DMS114 treated with DMSO at 0.1 percent for 48 hours (cell line): ENCODE results near the gene AGBL4.
A peak's percentile ranks its signal among the peaks of the same experiment; 100 is the strongest.

Experiments
- DNase-seq: peaks from one replicate; lab custom pipeline; 2025; ENCODE audit not compliant: unreplicated experiment; lab: John Stamatoyannopoulos, UW

AGBL4 gene

GRCh38 chr1:48693674-48694320 lies 1330.0 kb downstream of the AGBL4 start:
- no peak for DNase-seq

- no peak for DNase-seq
Measured at GRCh38 chr1:48693180-48693579, 1330.6 kb downstream of the AGBL4 start.

GRCh38 chr1:48692235-48692634 lies 1331.5 kb downstream of the AGBL4 start:
- no peak for DNase-seq

GRCh38 chr1:48691429-48692001 lies 1332.2 kb downstream of the AGBL4 start:
- DNase-seq = no peak

- DNase-seq = peak; percentile 37
Measured at GRCh38 chr1:48688102-48688760, 1335.5 kb downstream of the AGBL4 start.

- no peak for DNase-seq
Measured at GRCh38 chr1:48687282-48688045, 1336.3 kb downstream of the AGBL4 start.

- no peak for DNase-seq
Measured at GRCh38 chr1:48686159-48686558, 1337.6 kb downstream of the AGBL4 start.

- DNase-seq = no peak
Measured at GRCh38 chr1:48684381-48684780, 1339.4 kb downstream of the AGBL4 start.

DNA sequence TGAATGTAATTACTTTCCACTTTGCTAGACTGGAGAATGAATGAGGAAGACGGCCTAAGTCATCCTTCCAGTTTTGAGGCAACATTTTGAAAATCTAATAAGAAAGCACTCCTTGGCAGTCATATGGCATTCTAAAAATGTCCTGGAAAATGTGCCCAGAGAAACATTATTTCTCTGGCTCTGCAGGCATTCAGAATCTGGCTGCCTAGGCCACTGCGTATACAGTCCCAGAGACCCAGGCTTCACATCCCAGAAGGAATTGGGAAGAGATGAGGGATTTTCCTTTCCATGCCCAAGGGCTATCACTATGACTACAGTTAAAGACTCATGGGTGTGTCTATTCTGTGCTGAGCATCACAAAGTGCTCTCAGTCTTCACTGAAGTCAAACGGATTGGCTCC lies 1339.9 kb downstream of the AGBL4 start:
- no peak for DNase-seq

- no peak for DNase-seq
Measured at GRCh38 chr1:48681476-48682305, 1342.1 kb downstream of the AGBL4 start.

DNA sequence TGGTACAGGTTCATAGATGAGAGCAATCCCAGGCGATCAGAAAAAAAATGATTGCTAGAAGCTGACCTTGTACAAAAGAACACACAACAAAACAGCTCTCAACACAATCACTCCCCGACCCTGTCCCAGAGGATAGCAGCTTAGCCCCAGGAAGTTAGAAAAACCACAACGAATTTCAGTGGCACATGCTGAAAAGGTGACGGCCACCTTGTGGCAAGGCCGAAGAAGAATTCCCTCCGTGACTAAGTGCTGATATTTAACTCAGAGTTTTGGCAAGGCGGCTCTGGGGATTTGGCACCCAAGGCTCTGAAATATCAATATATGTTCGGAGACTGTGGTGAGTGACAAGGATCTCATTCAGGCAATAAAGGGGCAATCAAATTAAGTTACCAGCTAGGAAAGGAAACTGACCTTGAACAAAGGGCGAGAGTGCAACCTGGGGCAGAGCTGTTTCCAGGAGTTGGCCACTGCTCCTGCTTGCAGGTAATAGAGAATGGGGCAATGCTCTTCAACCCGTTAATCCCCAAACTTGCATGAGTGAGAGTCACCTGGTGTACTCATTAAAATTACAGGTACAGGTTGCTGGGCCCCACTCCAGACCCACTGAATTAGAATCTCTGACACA lies 1343.2 kb downstream of the AGBL4 start:
- DNase-seq = no peak

DNA sequence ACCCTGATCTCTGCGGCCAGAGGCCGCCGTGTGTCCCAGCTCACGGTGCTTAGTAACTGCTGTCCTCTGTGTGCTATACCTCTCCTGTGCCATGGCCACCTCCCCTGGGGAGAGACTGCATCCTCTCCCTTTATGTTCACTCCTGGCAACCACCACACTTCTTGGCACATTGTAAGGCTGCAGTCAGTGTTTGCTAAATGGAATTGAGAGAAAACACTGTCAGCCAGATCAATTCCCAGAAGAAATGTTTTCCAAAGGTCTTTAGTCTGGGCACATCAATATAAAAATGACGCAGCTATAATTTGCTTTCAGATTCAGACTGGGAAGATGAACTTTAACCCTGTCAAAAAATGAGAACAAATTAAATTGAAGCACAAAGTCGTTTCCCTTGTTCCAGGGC lies 1343.9 kb downstream of the AGBL4 start:
- no peak for DNase-seq

DNA sequence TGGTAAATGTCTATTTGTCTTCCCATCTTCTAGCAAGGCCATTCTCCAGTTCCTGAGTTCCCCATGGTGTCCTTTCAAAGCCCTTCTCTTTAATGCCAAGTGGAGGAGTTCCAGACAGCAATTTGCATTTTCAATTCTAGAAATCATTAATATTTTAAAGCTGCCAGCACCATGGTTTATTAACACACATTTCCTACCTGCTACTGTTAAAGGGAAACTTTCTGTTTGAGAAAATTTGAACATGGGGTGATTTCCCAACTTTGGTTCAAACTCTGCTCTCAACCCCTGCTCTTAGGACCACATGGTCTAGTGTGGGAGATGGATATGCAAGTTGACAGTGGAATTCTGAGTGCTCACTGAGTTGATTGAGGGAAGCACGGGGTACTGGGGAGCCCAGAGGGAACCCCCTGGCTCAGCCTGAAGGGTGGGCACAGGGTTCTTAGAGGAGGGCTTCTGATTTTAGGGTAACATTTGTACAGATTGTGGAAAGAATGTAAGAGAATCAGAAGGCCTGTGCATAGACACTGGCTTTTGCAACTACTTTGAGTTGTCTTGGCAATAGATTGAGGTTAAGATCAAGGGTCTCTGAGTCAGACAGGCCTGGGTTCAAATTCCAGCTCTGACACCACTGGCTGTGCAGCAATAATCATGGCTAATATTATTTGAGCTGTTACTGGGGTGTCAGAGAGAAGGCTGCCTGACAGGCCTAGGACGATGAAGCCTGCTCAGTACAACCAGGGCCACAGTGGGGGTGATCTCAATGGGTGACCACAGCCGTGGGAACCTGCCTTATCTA lies 1344.8 kb downstream of the AGBL4 start:
- no peak for DNase-seq

GRCh38 chr1:48677306-48678287 lies 1346.2 kb downstream of the AGBL4 start:
- peak; percentile 51 for DNase-seq

GRCh38 chr1:48676822-48677221 lies 1346.9 kb downstream of the AGBL4 start:
- no peak for DNase-seq

DNA sequence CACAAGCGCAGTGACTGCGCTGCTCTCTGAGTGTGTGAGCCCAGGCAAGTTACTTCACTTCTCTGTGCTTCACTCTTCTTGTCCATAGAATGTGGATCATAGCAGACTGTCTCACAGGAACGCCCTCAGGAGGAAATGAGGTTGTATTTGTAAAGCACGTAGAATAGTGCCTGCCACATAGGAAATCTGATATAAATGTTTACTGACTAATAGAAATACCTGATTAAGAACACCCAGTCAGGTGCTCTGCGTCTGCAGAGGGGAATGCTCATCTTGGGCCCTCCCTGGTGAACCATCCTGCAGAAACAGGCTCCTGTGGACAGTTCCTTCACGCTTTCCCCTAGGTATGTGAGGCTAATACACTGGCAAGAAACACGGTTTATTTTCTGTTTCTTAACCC lies 1347.4 kb downstream of the AGBL4 start:
- no peak for DNase-seq

- no peak for DNase-seq
Measured at GRCh38 chr1:48675251-48675650, 1348.5 kb downstream of the AGBL4 start.

DNA sequence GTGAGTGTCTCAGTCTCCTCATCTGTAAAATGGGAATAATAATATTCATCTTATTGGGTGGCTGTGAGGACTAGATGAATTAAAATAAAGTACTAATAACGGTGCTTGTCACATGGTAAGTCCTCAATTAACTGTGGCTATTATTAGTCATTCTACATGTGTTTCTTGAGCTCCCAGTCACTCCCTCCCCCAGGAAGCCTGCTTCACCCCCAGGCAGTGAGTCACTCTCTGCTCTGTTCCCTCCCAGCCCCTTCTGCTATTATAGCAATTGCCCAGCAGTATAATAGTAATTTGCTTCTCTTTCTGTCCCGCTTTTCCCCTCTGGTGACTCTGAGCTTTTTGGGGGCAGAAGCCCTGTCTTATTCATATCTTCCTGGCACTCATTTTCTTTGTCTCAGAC lies 1349.1 kb downstream of the AGBL4 start:
- no peak for DNase-seq
